K562 (cell line): ENCODE measurements around the gene TRIO. TPM values are rescaled to one million over a fixed set of nuclear protein-coding genes. Genes with fewer than 3 reads are reported as not detected.

Experiments used
- ATAC-seq: fragments of 200-7000 bp; cut with Tn5 transposase; 3 replicates; pipeline ENCODE4 v1.9.1; 2020; ENCODE audit warnings: moderate library complexity
- BruUV-seq: library from RNA; stranded (reverse); fragments of 400-500 nt; replicated peaks from 2 replicates; lab custom pipeline; 2021; lab: Mats Ljungman, UMichigan
- CTCF ChIA-PET: fragments of 300-600 bp; formaldehyde crosslinking; extraction: SDS; loops from one replicate; lab custom pipeline; 2021; ENCODE audit warnings: low intra/inter-chr PET ratio; lab: Yijun Ruan, JAX
- POLR2A ChIA-PET: fragments of 300-600, 350-650 bp; sonication (Branson Sonifier 250); formaldehyde crosslinking; extraction: SDS; loops from one replicate; lab custom pipeline; 2021; ENCODE audit warnings: antibody characterized with exemption, inconsistent platforms; lab: Yijun Ruan, JAX
- DNase-seq, 4 experiments: peaks; one replicate each; pipeline versions ENCODE4 v3.0.0 to v3.0.0-alpha.2; 2011 to 2018; ENCODE audit warnings: low spot score in 3 of 4, mixed read lengths in 3 of 4; ENCODE audit errors: extremely low read depth in 1 of 4
- FAIRE-seq: peaks from 2 replicates; lab custom pipeline; 2011; peaks lifted over from hg19 to GRCh38; lab: Jason Lieb, UNC
- H2AFZ ChIP-seq: 2 replicates; pipeline ENCODE4 v1.6.0; 2011; ENCODE audit warnings: low read depth, low read length, control low read depth, inconsistent platforms
- H3K27ac ChIP-seq: fragments of 200-600 bp; 3 replicates; pipeline ENCODE4 v1.8.0; 2011; ENCODE audit warnings: low read depth, mild to moderate bottlenecking, control low read depth, inconsistent platforms, low read length, moderate library complexity, mixed read lengths; ENCODE audit errors: extremely low read depth
- H3K27me3 ChIP-seq, 2 experiments: fragments of 300-600 bp in 1 of 2; 2 replicates in 1 of 2; 3 replicates in 1 of 2; pipeline versions ENCODE4 v1.6.0 to v1.8.0; 2011; ENCODE audit warnings: inconsistent platforms in 2 of 2, low read length in 2 of 2, mild to moderate bottlenecking in 1 of 2, mixed read lengths in 1 of 2, moderate library complexity in 1 of 2; ENCODE audit not compliant: control insufficient read depth in 2 of 2, insufficient read depth in 2 of 2
- H3K36me3 ChIP-seq: fragments of 300-600 bp; 3 replicates; pipeline ENCODE4 v1.8.0; 2011; ENCODE audit warnings: mild to moderate bottlenecking, low read length, inconsistent platforms; ENCODE audit not compliant: control insufficient read depth, insufficient read depth
- H3K4me1 ChIP-seq, 2 experiments: fragments of 200-600 bp in 1 of 2; replicated peaks in 1 of 2; 2 replicates in 1 of 2; 3 replicates in 1 of 2; pipeline versions ENCODE4 v1.5.1 to v1.8.0; 2011; ENCODE audit warnings: inconsistent platforms in 2 of 2, low read length in 2 of 2, mild to moderate bottlenecking in 1 of 2, mixed read lengths in 1 of 2, moderate library complexity in 1 of 2; ENCODE audit not compliant: control insufficient read depth in 2 of 2, insufficient read depth in 2 of 2
- H3K4me2 ChIP-seq: 2 replicates; pipeline ENCODE4 v1.6.1; 2011; ENCODE audit warnings: low read length, control low read depth, inconsistent platforms, mixed read lengths; ENCODE audit not compliant: insufficient read depth
- H3K4me3 ChIP-seq: fragments of 200-600 bp; sonication (generic), shearing (Covaris generic); 2 replicates; pipeline ENCODE4 v1.5.1; 2016; ENCODE audit warnings: control low read depth, inconsistent platforms
- H3K79me2 ChIP-seq: fragments of 200-600 bp; 3 replicates; pipeline ENCODE4 v1.8.0; 2011; ENCODE audit warnings: low read length, inconsistent platforms; ENCODE audit not compliant: control insufficient read depth, insufficient read depth
- H3K9ac ChIP-seq, 2 experiments: 2 replicates each; pipeline versions ENCODE4 v1.6.0 to v1.6.1; 2011; ENCODE audit warnings: low read depth in 2 of 2, low read length in 2 of 2, control low read depth in 1 of 2, inconsistent platforms in 1 of 2, mild to moderate bottlenecking in 1 of 2, mixed read lengths in 1 of 2; ENCODE audit not compliant: insufficient read depth in 1 of 2
- H3K9me1 ChIP-seq: one replicate; pipeline ENCODE4 v1.6.0; 2011; ENCODE audit warnings: inconsistent platforms, mild to moderate bottlenecking, low read length, moderate library complexity; ENCODE audit not compliant: control insufficient read depth, insufficient read depth
- H3K9me3 ChIP-seq: replicated peaks from 2 replicates; pipeline ENCODE4 v1.5.1; 2011; ENCODE audit warnings: low read depth, low read length, inconsistent platforms; ENCODE audit not compliant: control insufficient read depth, insufficient read depth
- H4K20me1 ChIP-seq: replicated peaks from 2 replicates; pipeline ENCODE4 v1.6.1; 2011; ENCODE audit warnings: low read length, inconsistent platforms, mixed read lengths; ENCODE audit not compliant: control insufficient read depth, insufficient read depth
- BRD4 ChIP-seq: fragments of 200-600 bp; sonication (generic); IDR thresholded peaks from 2 replicates; pipeline ENCODE4 v1.6.1; 2017; ENCODE audit warnings: inconsistent platforms
- CUX1 ChIP-seq: fragments of 200-800 bp; sonication (Bioruptor generic); IDR thresholded peaks from 2 replicates; pipeline ENCODE4 v1.6.1; 2016; ENCODE audit warnings: missing genetic modification characterization, missing compliant biosample characterization
- HDAC3 ChIP-seq: fragments of 450-650 bp; IDR thresholded peaks from 2 replicates; pipeline ENCODE4 v1.6.1; 2018; ENCODE audit warnings: borderline replicate concordance, mild to moderate bottlenecking, moderate library complexity; ENCODE audit not compliant: partially characterized antibody
- HOXB6 ChIP-seq: fragments of 250-450 bp; sonication (Bioruptor Pico); IDR thresholded peaks from 2 replicates; pipeline ENCODE4 v1.5.1; 2022; ENCODE audit warnings: mild to moderate bottlenecking, borderline replicate concordance
- MAX ChIP-seq: sonication (generic); formaldehyde crosslinking; IDR thresholded peaks from 2 replicates; pipeline ENCODE4 v1.9.0; 2022; ENCODE audit warnings: mild to moderate bottlenecking, missing genetic modification reagents
- MNT ChIP-seq, 2 experiments: fragments of 450-650 bp; conservative IDR thresholded peaks; 2 replicates each; pipeline ENCODE4 v1.6.1; 2017; ENCODE audit warnings: mild to moderate bottlenecking in 2 of 2, moderate library complexity in 2 of 2
- PKNOX1 ChIP-seq: fragments of 450-650 bp; IDR thresholded peaks from 2 replicates; pipeline ENCODE4 v1.6.1; 2016
- SMAD3 ChIP-seq: fragments of 450-650 bp; formaldehyde crosslinking; conservative IDR thresholded peaks from 2 replicates; pipeline ENCODE4 v1.4.0; 2020; ENCODE audit warnings: mild to moderate bottlenecking
- SRSF7 ChIP-seq: fragments of 200-400 bp; formaldehyde crosslinking; optimal IDR thresholded peaks from 2 replicates; pipeline ENCODE3; 2017; ENCODE audit warnings: mild to moderate bottlenecking, low read depth, low read length
- ZNF124 ChIP-seq: sonication (generic); formaldehyde crosslinking; IDR thresholded peaks from 2 replicates; pipeline ENCODE4 v1.8.1; 2022; ENCODE audit warnings: missing genetic modification reagents
- ZNF324 ChIP-seq: fragments of 250-450 bp; sonication (Bioruptor Pico); IDR thresholded peaks from 2 replicates; pipeline ENCODE4 v1.4.0; 2020; ENCODE audit warnings: mild to moderate bottlenecking
- ZNF780A ChIP-seq: fragments of 250-450 bp; sonication (Bioruptor Pico); IDR thresholded peaks from 2 replicates; pipeline ENCODE4 v1.5.0; 2021; ENCODE audit warnings: mild to moderate bottlenecking
- WGBS: fragments of 100-300 bp; shearing (Covaris generic); methylation state at CpG from one replicate; pipeline ENCODE4 v1.1.6; 2016; ENCODE audit warnings: low coverage, mixed read lengths; ENCODE audit not compliant: insufficient coverage; ENCODE audit errors: missing lambda C conversion rate; 5-methylcytosine and 5-hydroxymethylcytosine counted together
- in situ Hi-C: fragments of 300-500 bp; cut with MboI; formaldehyde crosslinking; loops from 4 replicates; pipeline ENCODE4 v1.15.0; 2018; ENCODE audit warnings: inconsistent platforms, mixed read lengths
- intact Hi-C: fragments of 100-400 bp; cut with micrococcal nuclease; formaldehyde crosslinking; loops from 2 replicates; pipeline ENCODE4 v1.14.2; 2022
- polyA plus RNA-seq, 8 experiments: library from polyadenylated mRNA; depleted of rRNA in 4 of 8; stranded (reverse) in 5 of 8; unstranded in 3 of 8; fragments of >200 nt; fragmentation: Nextera tagmentation in 2 of 8; fragmentation: Illumina TruSeq in 1 of 8; extraction: Ambion mirVana in 2 of 8; extraction: Trizol in 1 of 8; gene quantifications; 2 replicates each; pipeline versions ENCODE4 v1.2.1 to v1.2.3, GENCODE V29; 2011 to 2014; ENCODE audit warnings: inconsistent platforms in 1 of 8, missing spikeins in 1 of 8
- total RNA-seq, 7 experiments: library from RNA; depleted of rRNA in 6 of 7; stranded (reverse); fragments of >200 nt in 6 of 7; fragmentation: Illumina TruSeq in 2 of 7; extraction: Trizol in 2 of 7; gene quantifications; 2 replicates each; pipeline versions ENCODE4 v1.2.1 to v1.2.3, GENCODE V29; 2011 to 2021; ENCODE audit warnings: low replicate concordance in 1 of 7
- TF ChIP-seq, protein P1 (sequence below): fragments of 450-650 bp; IDR thresholded peaks from 2 replicates; pipeline ENCODE4 v1.6.1; 2016; ENCODE audit warnings: mild to moderate bottlenecking

Gene TRIO
- total and polyA plus RNA-seq, 9 of the 15 experiments (the other 6 are each of a cell fraction or from before 2014, with no cell fraction given) = 0.24 to 5.0 (median 1.1) TPM

DNA sequence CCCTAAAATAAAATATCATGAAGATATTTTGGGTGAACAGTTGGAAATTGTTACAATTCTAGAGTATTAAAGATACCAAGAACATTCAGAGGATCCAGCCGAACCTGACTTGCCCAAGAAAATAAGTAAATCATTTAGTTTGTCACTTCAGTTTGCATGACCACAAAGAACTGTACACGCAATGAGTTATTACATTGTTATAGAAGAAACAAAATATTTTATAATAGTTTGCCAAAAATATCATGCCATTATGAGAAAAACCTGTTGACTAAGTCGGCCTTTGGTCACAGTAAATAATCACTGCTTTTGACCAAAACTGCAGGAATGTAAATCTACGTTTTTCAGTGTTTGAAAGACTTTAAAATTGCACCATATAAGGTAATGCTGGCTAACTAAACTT, 27.9 kb downstream of the TRIO start:
- H3K4me3 ChIP-seq = no peak overlapping the region
- ChIA-PET POLR2A (no interaction called here), CTCF (interaction anchor here (0.6 kb wide), 1 partner anchor 8 kb away, joined by 8 read pairs; no protein-coding TSS in a partner anchor)
- H3K4me1 ChIP-seq = no peaks in the 10 kb centered on the region
- 4% methylated on average over 4 of the region's 4 CpGs for WGBS
- H3K9me1 ChIP-seq = no peaks in the 10 kb centered on the region
- H2AFZ ChIP-seq = no peak overlapping the region
- DNase-seq (no peak), FAIRE-seq (no peak), ATAC-seq (no peak)
- no peaks in the 10 kb centered on the region for H3K79me2 ChIP-seq
- no peak overlapping the region for H3K27ac ChIP-seq
- intact Hi-C loops = no loop called here
- no peaks in the 10 kb centered on the region for H3K36me3 ChIP-seq
- no peak overlapping the region for H3K4me2 ChIP-seq
- H3K9me3 ChIP-seq = no peaks in the 10 kb centered on the region
- in situ Hi-C loops = no loop called here
- BruUV-seq = no TSS peak
- peaks cover 11 to 22% of the 10 kb centered on the region in 2 experiments; a peak in 4 of 5 replicates for H3K27me3 ChIP-seq
- no peaks in the 10 kb centered on the region for H4K20me1 ChIP-seq
- H3K9ac ChIP-seq = no peak overlapping the region
- TF ChIP-seq HOXB6 (CRISPR knock-in tag) (no peak), ZNF324 (CRISPR knock-in tag) (no peak), MAX (no peak), ZNF124 (CRISPR knock-in tag) (no peak), ZNF780A (CRISPR knock-in tag) (no peak), SRSF7 (no peak), PKNOX1 (no peak), MNT (conservative IDR thresholded peaks at IDR 0.05) (no peak), CUX1 (CRISPR knock-in tag) (no peak), HDAC3 (no peak), BRD4 (no peak), SMAD3 (CRISPR knock-in tag) (no peak)
- TF ChIP-seq, protein P1, sequence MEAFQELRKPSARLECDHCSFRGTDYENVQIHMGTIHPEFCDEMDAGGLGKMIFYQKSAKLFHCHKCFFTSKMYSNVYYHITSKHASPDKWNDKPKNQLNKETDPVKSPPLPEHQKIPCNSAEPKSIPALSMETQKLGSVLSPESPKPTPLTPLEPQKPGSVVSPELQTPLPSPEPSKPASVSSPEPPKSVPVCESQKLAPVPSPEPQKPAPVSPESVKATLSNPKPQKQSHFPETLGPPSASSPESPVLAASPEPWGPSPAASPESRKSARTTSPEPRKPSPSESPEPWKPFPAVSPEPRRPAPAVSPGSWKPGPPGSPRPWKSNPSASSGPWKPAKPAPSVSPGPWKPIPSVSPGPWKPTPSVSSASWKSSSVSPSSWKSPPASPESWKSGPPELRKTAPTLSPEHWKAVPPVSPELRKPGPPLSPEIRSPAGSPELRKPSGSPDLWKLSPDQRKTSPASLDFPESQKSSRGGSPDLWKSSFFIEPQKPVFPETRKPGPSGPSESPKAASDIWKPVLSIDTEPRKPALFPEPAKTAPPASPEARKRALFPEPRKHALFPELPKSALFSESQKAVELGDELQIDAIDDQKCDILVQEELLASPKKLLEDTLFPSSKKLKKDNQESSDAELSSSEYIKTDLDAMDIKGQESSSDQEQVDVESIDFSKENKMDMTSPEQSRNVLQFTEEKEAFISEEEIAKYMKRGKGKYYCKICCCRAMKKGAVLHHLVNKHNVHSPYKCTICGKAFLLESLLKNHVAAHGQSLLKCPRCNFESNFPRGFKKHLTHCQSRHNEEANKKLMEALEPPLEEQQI = no peak
